Ovary (tissue), 9 donors: ENCODE data around the gene GMNN. TPM values are rescaled to one million over a fixed set of nuclear protein-coding genes. Genes with fewer than 3 reads are reported as not detected.

Experiments used
- DNase-seq, 5 donors: peaks; one replicate each; pipeline ENCODE4 v3.0.0-alpha.2; 2019 to 2020
- H3K27ac ChIP-seq, 2 donors: fragments of 200-600 bp; one replicate each; pipeline versions ENCODE4 v1.5.1 to v1.8.0; 2019 to 2022
- H3K27me3 ChIP-seq: fragments of 200-600 bp; one replicate; pipeline ENCODE4 v1.8.0; 2022
- H3K36me3 ChIP-seq: fragments of 200-600 bp; sonication (generic); one replicate; pipeline ENCODE4 v1.5.1; 2019
- H3K4me1 ChIP-seq: one replicate; pipeline ENCODE4 v1.8.1; 2013; ENCODE audit warnings: mild to moderate bottlenecking, moderate library complexity; ENCODE audit not compliant: insufficient read depth
- H3K4me3 ChIP-seq: fragments of 200-600 bp; sonication (generic); one replicate; pipeline ENCODE4 v1.5.1; 2017
- H3K9me3 ChIP-seq, 2 donors: fragments of 200-600 bp in 1 of 2; sonication (generic) in 1 of 2; one replicate each; pipeline versions ENCODE4 v1.5.1 to v1.8.1; 2013 to 2019; ENCODE audit warnings: mild to moderate bottlenecking in 1 of 2, moderate library complexity in 1 of 2
- CTCF ChIP-seq, 3 donors: fragments of 450-650 bp in 2 of 3; fragments of 200-600 bp in 1 of 3; IDR thresholded peaks; one replicate each; pipeline versions ENCODE4 v1.5.1 to v1.8.0; 2016 to 2022; ENCODE audit warnings: antibody characterized with exemption in 3 of 3, mild to moderate bottlenecking in 1 of 3
- EP300 ChIP-seq: sonication (generic); formaldehyde crosslinking; IDR thresholded peaks from one replicate; pipeline ENCODE4 v1.6.1; 2017; ENCODE audit warnings: antibody characterized with exemption
- POLR2A ChIP-seq: fragments of 450-650 bp; IDR thresholded peaks from one replicate; pipeline ENCODE4 v1.6.1; 2017; ENCODE audit warnings: antibody characterized with exemption, mild to moderate bottlenecking, moderate library complexity
- WGBS, 3 donors: extraction: QIAGEN DNeasy Blood & Tissue Kit in 1 of 3; methylation state at CpG; one replicate each; pipeline versions ENCODE4 v1.1.5 to v1.1.7; 2013 to 2017; 5-methylcytosine and 5-hydroxymethylcytosine counted together
- intact Hi-C, 4 donors: fragments of 100-400 bp; cut with DNase I; formaldehyde crosslinking; loops; one replicate each; pipeline versions ENCODE4 v1.11.0 to v1.15.1; 2022 to 2023
- polyA plus RNA-seq, 2 donors: library from polyadenylated mRNA; stranded (reverse); fragments of 200-250 nt in 1 of 2; fragments of 350-450 nt in 1 of 2; fragmentation: Illumina TruSeq in 1 of 2; extraction: RNeasy Lipid Tissue Mini Kit (QIAGEN cat#74804) in 1 of 2; gene quantifications; one replicate each; pipeline ENCODE4 v1.2.3, GENCODE V29; 2013 to 2014
- total RNA-seq, 7 donors: library from RNA; depleted of rRNA in 2 of 7; stranded (reverse); fragments of >200 nt in 2 of 7; fragmentation: NEBNext Ultra II Directional in 3 of 7; extraction: Animal tissue kit (Norgen Biotek cat#: 25700) in 3 of 7; gene quantifications; one replicate each; pipeline versions ENCODE4 v1.1.0 to v1.2.4, GENCODE V29; 2016 to 2023
- donor health status: DM: no; HTN: no; CAD: no; lungs with moderate emphysema.
- donor health status: DM: no; HTN: no; CAD: no.
- donor health status: Bipolar disorder and iron deficiency.
- donor health status: DM: yes; HTN: yes; CAD: no.
- donor health status: DM: no; HTN: no; CAD: no.
- donor health status: DM: yes; HTN: yes; CAD: no.

The GMNN gene
- total and polyA plus RNA-seq, 9 donors = 4.7 to 36.1 (median 9.4) TPM

- Histone ChIP-seq H3K9me3 (no peaks in the 10 kb centered on the region), H3K4me3 (no peak overlapping the region), H3K36me3 (no peaks in the 10 kb centered on the region), H3K27ac (no peak overlapping the region), H3K4me1 (peaks cover 9% of the 10 kb centered on the region), H3K27me3 (no peaks in the 10 kb centered on the region)
- intact Hi-C loops = no loop called here
- 81 to 91% (median 90%) methylated on average over 8 of the region's 8 CpGs for WGBS, 3 donors
- no peak for DNase-seq
- TF ChIP-seq POLR2A = no peak
- no peak for TF ChIP-seq CTCF (IDR thresholded peaks at IDR 0.05)
- TF ChIP-seq EP300 = no peak
These were observed 53.2 kb downstream of the GMNN start for GRCh38 chr6:24827970-24828369.

GRCh38 chr6:24829657-24830056 is 54.9 kb downstream of the GMNN start:
- Histone ChIP-seq H3K27me3 (no peaks in the 10 kb centered on the region), H3K27ac (no peak overlapping the region), H3K4me1 (peaks cover 11% of the 10 kb centered on the region), H3K4me3 (no peak overlapping the region), H3K9me3 (no peaks in the 10 kb centered on the region), H3K36me3 (no peaks in the 10 kb centered on the region)
- no peak for TF ChIP-seq CTCF (IDR thresholded peaks at IDR 0.05)
- no peak for TF ChIP-seq POLR2A
- no peak for TF ChIP-seq EP300
- intact Hi-C loops = no loop called here
- no peak for DNase-seq
- 85 to 86% (median 85%) methylated on average over 3 of the region's 3 CpGs for WGBS, 3 donors

- WGBS, 3 donors = 43 to 71% (median 56%) methylated on average over 10 of the region's 10 CpGs
- Histone ChIP-seq H3K4me3 (no peak overlapping the region), H3K27ac (no peak overlapping the region), H3K9me3 (no peaks in the 10 kb centered on the region), H3K27me3 (no peaks in the 10 kb centered on the region), H3K4me1 (peaks cover 17% of the 10 kb centered on the region), H3K36me3 (no peaks in the 10 kb centered on the region)
- no peak for DNase-seq
- no peak for TF ChIP-seq POLR2A
- no peak for TF ChIP-seq CTCF (IDR thresholded peaks at IDR 0.05)
- no peak for TF ChIP-seq EP300
- intact Hi-C loops = no loop called here
These were observed 57.3 kb downstream of the GMNN start for GRCh38 chr6:24831771-24832716.

GRCh38 chr6:24832794-24833193 is 58.1 kb downstream of the GMNN start:
- intact Hi-C loops = no loop called here
- peaks cover 17% of the 10 kb centered on the region for H3K4me1 ChIP-seq
- no peak overlapping the region for H3K4me3 ChIP-seq
- no peaks in the 10 kb centered on the region for H3K9me3 ChIP-seq
- 91 to 99% (median 94%) methylated on average over 1 of the region's 1 CpG for WGBS, 3 donors
- no peak overlapping the region for H3K27ac ChIP-seq
- H3K27me3 ChIP-seq = no peaks in the 10 kb centered on the region
- no peaks in the 10 kb centered on the region for H3K36me3 ChIP-seq
- TF ChIP-seq CTCF (IDR thresholded peaks at IDR 0.05) = no peak
- TF ChIP-seq POLR2A = no peak
- no peak for TF ChIP-seq EP300
- no peak for DNase-seq
